ENCODE results near the gene ATP5PO. TPM values are rescaled to one million over a fixed set of nuclear protein-coding genes. Genes with fewer than 3 reads are reported as not detected.

Gene ATP5PO
- total RNA-seq, 6 experiments from 2014 or later, result 87.3 to 191 (median 98.7) TPM

GRCh38 chr21:33855190-33855589, 60.4 kb downstream of the ATP5PO start:
- Histone ChIP-seq H3K4me1 (no peaks in the 10 kb centered on the region), H3K27ac (no peak overlapping the region), H3K27me3 (no peaks in the 10 kb centered on the region), H3K4me3 (no peak overlapping the region), H3K36me3 (no peaks in the 10 kb centered on the region), H3K9me3 (no peaks in the 10 kb centered on the region)
- WGBS (ENCODE audit: insufficient coverage, low coverage, low lambda C conversion rate, missing lambda C conversion rate), result 60% methylated on average over 2 of the region's 6 CpGs
- intact Hi-C loops (cut with DNase I), result no loop called here
- peak in 1 of 4 donors; percentile 6 for TF ChIP-seq CTCF (IDR thresholded peaks at IDR 0.05)
- no peak for TF ChIP-seq POLR2A (IDR thresholded peaks at IDR 0.05)
- DNase-seq (no peak), ATAC-seq (peak in 1 of 4 donors; percentile 17)

DNA sequence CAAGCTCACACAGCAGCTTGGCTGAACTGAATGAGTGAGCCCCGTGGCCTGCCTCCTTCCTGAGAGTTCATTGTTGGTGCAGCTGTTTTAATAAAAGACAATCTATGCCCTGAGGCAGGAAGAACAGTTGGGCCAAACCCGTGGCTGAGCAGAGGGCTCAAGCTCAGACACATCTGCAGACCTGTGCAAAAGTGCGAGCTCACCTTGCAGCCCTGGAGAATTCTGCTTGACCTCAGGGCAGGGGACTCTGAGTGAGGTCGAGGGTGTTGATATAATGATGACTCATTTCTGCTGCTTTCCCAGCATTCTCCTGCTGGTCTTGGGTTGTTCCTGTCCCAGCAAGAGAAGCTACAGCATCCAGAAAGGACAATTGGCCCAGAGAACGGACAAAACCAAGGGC, 61.0 kb downstream of the ATP5PO start:
- peak in 3 of 4 donors; percentile 27 to 79 (median 29) for ATAC-seq
- H3K9me3 ChIP-seq, result no peaks in the 10 kb centered on the region
- 40% methylated on average over 3 of the region's 5 CpGs for WGBS (ENCODE audit: insufficient coverage, low coverage, low lambda C conversion rate, missing lambda C conversion rate)
- no peaks in the 10 kb centered on the region for H3K36me3 ChIP-seq
- DNase-seq, result no peak
- no peak for TF ChIP-seq CTCF (IDR thresholded peaks at IDR 0.05)
- no peak for TF ChIP-seq POLR2A (IDR thresholded peaks at IDR 0.05)
- no peak overlapping the region for H3K27ac ChIP-seq
- H3K4me3 ChIP-seq, result no peak overlapping the region
- H3K4me1 ChIP-seq, result no peaks in the 10 kb centered on the region
- no peaks in the 10 kb centered on the region for H3K27me3 ChIP-seq
- intact Hi-C loops (cut with DNase I), result no loop called here

Other genes starting within 250 kb of the ATP5PO start
- gene MRPS6, start 157.8 kb upstream of the ATP5PO start, total RNA-seq, result 10 to 100 TPM; 16.0 to 30.0 (median 24.5) TPM
- 10 to 100 TPM in 3 of 6 experiments, 1 to 10 TPM in 3; 8.0 to 12.7 (median 10.1) TPM for gene SLC5A3, start 157.8 kb upstream of the ATP5PO start, total RNA-seq